HPDE6-E6E7 (cell line): ENCODE data around the gene GRP.

Experiments used
- DNase-seq: peaks from one replicate; pipeline ENCODE4 v3.0.0; 2011; ENCODE audit warnings: missing footprints; ENCODE audit errors: extremely low spot score

Gene GRP

DNA sequence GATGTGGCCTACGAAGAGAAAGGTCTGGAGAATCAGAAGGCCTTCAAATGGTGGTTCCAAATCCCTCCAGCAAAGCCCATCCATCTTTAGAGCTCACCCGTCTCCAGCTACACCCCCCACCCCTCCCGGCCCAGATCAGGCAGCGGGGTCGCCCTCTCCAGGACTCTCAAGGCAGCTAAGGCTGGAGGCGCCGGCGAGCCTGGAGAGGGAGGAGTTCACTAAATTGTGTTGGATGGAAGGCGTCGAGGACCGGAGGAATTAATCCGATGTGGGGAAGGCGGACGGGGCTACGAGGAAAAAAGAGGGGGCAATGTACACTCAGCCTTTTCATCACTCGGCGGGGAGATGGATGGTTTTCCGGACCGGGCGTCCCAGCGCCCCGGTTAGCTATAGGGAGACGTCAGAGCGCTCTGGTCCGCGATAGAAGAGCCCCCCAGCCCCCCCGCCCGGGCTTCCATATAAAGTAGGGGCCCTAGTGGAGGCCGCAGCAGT is at the start of gene GRP:
TSS of gene GRP (plus strand) at position 487 of the 492 bp plus-strand sequence. CDS start 108 bp downstream, outside the sequence.
- DNase-seq: no peak

DNA sequence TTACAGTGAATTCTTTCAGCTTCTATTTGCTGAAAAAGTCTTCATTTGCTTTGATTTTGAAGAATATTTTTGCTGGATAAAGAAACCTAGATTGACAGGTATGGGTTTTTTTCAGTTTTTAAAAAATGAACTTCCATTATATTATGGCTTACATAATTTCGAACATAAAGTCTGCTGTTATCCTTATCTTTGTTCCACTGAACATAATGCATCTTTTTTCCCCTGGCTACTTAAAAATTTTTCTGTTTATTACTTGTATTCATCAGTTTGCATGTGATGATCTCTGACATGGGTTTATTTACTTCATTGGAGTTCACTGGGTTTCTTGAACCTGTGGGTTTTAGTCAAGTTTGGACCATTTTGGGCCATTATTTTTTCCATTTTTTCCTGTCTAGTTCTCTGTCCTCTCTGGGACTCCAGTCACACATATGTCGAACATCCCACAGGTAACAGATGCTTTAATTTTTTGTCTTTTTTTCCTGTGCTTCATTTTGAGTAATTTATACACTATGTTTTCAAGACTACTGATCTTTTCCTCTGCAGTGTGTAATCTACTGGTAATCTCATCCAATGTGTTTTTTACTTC is 47.2 kb upstream of the GRP start:
- no peak for DNase-seq

DNA sequence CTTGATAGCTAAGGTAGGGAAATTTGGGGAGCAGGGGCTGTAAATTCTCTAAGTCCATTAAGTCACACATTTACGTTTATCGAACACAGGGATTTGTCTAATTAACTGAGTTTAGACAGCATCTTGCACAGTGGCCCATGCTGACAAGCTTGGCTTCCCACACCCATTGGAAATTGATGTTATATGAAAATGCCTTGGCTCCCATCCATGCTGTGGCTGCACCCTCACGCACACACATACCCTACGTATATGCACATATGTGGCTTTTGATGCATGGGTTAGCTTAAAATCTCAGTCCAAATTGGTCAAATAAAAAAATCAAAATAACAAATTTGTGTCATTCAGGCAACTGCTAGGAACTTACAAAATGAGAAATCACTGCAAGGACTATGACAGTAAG is 42.5 kb upstream of the GRP start:
- no peak for DNase-seq

DNA sequence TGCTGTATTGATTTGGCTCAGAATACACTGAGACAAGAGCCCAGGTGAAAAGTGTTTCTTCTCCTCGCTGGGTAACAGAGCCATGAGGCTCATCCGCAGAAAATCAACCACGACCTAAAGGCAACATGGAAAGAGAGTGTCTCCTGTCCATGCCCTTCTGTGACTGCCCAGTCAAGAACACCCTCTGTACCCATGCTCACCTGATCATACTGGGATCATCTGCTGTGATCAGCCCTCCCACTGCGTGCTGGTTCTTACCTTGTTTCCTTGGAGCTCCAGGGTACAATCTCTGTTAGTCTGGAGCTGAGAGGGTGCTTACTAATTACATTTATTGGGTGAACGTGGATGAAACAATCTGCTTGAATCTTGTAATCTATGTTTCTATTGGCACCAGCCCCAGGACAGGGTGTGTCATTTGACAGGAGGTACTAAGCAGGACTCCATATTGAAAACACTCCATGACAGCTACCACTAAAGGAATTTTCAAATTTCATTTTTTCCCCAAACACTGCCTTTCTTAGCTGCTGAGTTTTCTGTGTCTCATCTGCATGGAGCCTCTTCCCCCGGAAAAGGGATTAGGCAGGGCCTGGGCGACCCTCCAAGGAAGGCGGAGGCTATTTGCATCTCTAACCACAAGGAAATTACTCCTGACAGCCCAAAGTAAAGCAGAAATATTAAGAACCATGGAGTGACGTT is 39.7 kb upstream of the GRP start:
- no peak for DNase-seq

DNA sequence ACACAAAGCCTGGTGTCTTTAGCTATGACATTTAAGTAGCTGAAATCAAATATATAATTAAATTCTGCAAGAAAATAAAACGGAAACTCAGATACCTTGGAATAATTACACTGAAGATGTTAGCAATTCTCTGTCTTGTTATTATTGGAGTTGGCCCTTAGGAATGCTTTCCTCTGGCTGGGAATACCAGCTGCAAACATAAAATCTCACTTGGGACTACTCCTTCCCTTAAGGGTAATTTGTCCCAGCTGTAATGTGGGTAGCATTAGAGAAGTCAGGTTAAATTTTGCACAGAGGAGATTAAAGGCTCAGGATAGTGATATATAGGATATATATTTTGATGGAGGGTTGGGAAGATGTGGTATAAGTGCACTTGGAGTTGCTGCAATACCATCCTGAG is 37.3 kb upstream of the GRP start:
- DNase-seq: no peak

DNA sequence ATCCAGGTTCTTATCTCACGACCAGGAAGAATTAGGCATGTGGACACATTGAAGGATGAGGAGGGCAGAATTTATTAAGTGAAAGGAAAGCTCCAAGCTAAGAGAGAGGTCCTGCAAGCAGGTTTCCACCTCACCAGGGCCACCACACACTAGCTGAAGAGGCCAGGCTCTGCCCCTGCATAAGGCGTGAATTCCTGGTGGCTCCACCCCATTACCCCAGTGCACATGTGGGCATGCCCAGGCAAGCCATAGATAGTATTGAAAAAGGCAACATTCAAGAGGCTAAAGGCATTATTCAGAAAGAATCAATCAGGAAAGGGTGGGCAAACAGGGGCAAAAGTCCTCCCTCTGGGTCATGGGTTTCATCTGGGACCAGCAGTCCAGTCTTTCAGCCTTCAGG is 30.9 kb upstream of the GRP start:
- DNase-seq: no peak

DNA sequence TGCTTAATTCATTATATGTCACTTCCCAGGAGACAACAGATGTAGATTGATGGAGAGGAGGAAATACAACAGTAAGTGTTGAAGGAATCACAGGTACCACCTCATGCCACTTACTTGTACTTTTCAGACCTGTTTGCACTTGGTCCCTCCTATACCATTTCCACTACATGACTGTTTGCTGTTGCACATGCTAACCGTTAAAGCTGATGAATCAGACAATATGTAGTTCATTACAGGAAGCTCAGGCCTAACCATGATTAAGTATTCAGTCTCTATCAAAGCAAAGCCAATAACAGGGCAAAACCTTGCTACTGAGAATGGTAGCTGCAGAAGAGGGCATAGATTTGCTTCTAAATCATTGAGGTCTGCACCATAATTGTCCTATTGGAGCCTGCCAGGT is 30.2 kb upstream of the GRP start:
- DNase-seq: no peak

DNA sequence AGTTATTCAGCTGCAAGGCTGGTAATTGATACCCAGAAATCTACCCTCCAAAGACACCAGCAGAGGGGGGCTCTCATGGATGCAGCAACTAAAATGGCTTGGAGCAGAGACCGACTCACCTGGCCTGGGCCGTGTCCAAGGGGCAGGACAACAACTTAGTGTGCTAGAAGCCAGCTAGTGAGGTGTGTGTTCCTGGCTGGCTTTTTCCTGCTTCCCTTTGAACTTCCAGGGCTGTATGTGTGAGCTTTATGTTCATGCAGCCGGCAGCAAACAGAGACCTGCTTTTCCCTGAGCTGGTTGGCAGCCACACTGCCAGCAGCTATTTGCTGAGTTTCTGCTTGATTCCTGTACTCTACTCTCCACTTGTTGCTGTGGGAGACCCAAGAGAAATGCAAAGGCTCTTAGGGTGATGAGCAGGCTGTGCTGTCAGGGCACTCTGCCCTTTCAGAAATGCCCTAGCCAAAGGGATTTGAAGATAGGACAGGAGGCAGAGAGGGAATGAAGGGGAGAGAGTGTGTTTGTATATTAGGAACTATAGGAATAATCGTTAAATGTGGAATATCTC is 23.7 kb upstream of the GRP start:
- no peak for DNase-seq

DNA sequence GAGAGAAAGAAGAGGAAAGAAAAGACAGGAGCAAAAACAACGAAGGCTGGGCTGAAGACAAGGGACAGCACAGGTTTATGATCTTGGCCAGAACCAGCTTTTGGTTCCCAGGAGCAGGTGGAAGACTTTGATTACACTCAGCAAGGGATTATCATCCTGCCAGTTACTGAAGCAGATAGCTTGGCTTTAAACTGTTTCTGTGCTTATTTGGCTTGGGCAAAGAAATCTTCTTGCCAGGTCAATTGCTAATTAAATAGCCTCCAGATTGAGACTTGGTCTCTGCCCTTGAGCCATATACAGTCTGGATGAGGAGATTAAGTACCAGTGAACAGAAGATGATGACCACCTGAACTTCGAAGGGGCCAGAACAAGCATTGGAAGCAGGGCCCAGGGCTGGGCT is 22.3 kb upstream of the GRP start:
- no peak for DNase-seq

DNA sequence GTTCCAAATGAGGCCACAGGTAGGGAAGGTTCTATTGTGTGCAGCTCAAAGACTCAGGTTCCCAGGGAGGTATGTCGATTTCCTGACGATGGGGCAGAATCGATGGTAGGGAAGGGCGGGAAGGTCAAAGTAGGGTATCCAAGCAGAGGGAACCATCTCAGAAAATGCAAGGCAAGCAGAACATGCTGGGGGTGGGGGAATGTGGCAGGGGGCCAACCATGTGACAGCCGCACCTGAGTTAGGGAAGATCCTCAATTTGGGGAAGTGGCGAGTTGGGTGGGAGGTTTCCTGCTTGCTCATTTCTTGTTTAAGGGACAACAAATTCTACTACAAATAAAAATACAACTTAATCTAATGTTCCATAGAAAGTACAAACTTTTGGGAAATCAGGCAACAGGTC is 21.7 kb upstream of the GRP start:
- DNase-seq: no peak

DNA sequence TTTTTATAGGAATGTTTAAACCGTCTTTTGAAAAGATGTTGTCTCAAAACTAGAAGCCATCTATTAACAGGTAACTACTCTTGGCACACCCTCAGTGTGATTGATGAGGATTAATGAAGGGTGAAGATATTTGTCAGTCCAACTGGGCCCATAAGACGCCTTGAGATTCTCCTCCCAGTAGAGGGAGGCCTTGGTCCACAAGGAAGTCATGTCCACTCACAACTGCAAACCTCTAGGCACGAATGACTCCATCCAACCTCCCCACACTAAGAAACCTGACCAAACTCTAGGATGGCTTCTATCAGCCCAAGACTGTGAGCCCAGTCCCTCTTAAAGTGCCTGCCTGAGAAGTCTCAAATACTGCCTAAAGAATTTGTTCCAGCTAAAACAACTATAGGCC is 19.2 kb upstream of the GRP start:
- DNase-seq: no peak

DNA sequence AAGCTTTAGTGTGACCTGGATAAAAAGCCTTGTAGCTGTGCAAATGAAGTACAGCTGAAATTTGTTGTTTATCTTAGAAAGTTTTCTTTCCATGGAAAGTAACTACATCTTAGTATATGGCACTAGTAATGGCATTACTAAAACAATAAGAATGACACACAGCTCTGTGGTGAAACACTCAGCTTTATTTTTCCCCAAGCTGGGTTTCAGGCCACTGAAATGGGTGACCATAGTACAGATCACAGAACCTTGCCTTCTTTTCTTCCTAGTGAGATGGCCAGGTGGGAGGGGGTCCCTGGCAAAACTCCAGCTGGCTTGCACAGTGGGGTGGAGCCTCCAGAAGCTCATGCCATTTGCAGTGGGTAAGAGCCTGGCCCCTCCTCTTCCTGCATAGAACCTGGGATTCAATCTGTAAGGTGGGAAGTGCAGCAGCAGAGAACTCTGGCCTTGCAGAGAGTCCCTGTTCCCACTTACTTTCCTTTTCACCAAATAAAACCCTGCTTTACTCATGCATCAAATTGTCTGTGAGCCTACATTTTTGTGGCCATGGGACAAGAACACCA is 17.6 kb upstream of the GRP start:
- no peak for DNase-seq

DNA sequence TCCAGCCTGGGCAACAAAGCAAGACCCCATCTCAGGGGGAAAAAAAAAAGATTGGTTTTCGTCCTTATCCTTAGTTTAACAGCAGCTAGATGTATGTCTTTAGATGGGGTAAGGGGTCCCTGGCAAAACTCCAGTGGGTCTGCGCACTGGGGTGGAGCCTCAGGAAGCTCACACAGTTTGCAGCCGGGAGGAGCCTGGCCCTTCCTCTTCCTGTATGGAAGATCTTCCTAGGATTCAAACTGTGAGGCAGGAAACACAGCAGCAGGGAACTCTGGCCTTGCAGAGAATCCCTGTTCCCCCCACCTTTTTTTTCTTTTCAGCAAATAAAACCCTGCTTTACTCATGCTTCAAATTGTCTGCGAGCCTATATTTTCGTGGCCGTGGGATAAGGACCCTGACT is 12.5 kb upstream of the GRP start:
- no peak for DNase-seq

DNA sequence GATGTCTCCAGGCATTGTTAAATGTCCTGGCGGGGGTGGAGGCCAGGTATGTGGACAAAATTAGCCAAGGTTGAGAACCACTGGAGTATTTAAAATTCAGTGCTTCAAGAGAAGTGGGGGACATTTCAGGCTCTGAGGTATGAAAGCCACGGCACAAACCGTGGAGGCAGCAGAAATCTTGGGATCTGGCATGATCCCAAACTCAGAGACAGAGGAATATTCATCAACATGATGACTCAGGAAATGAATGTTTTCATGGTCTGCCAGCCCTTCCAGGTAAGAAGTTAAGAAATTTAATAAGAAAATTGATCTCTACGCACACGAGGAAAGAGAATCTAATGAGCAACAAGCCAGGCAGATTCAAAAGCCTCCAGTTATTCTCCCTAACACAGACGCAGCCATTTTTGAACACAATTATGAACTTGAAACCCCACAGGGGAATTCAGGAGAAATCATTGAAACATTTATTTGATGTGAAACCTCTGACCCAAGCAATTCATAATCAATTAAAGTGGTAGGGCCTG is 11.3 kb upstream of the GRP start:
- DNase-seq: no peak

DNA sequence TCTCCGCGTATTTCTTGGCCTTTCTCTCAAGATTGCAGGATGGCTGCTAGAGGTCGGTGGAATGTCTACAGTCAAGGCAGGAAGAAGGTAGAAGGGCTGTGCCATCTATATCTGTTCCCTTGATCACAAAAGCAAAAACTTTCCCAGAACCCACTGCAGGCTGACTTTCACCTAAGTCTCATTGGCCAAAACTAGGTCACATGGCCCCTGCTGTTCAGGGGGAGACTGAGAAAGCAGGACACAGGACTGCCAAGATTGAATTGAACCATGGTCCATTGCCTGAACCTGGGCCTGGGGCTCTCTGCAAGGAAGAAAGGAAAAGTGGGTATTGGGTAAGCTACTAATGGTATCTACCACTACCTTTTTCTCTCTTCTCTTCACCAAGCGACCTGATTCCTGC is 9.7 kb upstream of the GRP start:
- no peak for DNase-seq

DNA sequence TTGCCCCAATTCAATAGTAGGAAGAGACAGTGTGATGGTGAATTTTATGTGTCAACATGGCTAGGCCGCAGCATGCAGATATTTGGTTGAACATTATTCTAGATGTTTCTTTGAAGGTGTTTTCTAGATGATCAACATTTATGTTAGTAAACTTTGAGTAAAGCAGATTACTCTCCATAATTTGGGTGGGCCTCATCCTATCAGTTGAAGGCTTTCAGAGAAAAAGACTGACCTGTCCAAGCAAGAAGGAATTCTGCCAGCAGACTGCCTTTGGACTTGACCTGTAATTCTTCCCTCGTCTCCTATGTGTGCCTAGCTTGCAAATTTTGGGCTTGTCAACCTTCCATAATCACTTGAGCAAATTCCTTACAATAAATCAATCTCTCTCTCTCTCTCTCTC is 8.3 kb upstream of the GRP start:
- DNase-seq: no peak

DNA sequence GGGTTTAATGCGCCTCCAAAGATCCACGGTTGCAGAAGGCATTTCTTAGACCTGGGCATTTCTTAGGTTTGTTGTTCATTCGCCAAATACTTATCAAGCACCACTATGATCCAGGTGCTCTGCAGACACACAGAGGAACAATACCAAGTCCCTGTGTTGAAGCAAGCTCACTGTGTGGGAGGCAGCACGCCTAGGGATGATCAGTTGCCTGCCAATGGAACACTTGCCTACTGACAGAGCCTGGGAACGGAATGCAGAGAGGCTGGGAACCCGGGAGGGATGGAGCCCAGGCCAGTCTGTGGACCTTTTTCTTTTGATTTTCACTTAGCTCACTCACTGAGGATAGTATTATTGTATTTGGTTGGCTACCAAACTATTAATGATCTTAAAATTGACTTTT is 1.9 kb upstream of the GRP start:
- no peak for DNase-seq

DNA sequence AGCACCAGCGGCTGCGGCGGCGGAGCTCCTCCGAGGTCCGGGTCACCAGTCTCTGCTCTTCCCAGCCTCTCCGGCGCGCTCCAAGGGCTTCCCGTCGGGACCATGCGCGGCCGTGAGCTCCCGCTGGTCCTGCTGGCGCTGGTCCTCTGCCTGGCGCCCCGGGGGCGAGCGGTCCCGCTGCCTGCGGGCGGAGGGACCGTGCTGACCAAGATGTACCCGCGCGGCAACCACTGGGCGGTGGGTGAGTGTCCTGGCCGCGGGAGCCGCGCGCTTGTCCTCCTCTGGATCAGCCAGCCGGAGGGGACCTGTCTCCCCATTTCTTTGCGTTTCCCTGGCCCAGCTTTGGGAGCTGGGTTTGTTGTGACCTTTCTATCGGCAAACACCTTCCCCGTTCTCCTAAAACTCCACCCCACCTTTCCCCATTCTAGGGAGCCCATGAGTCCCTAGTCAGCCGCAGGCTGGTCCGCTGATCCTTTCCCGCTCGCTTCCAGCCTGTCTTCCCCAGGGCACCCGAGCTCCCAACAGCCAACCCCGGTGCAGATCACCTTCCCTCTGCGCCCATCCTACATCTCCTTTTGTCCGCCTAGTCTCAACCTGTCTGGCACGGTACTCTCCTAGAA is 316 bp downstream of the GRP start:
- DNase-seq: no peak

DNA sequence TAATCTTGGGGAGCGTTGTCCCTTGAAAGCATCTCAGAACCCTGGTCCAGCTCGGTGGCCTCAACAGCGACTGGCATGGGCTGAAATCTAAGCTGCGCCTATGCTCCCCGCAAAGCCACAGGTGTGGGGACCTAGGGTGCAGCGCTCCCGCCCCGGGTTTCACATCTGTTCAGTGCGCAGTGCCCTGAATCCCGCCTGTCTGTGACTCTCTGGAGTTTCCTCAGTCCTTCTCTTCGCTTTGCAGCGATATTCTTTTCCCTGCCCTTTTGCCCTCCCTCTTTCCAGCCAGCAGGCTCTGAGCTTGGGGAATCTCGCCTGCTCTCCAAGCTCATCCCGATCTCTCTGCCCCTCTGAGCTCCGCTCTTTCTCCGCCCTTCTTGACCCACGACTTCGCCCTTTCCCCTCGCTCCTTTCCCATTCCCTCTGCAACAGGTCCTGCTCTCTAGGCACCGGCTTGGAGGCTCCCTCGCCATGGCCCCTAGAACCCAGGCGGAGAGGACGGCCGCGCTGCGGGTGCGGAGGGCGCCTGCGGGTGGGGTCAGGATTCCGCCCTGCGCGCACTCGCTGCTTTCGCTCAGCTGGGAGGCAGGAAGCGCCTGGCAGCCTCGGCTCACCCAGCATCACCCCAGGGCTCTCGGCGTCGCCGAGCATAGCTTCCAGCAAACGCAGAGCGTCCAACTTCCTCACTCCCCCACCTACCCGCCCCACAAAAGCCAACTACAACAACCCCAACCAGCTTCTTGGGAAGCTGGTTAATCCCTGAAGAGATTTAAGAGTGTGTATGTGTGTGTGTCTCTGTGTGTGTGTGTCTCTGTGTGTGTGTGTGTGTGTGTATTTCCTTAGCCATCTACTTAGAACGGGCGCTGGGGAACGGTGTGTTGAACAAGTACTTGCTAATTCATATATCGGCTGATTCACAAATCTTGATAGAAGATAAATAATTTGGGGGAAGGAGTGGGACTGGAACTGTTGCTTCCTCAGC is 1.1 kb downstream of the GRP start:
- no peak for DNase-seq

DNA sequence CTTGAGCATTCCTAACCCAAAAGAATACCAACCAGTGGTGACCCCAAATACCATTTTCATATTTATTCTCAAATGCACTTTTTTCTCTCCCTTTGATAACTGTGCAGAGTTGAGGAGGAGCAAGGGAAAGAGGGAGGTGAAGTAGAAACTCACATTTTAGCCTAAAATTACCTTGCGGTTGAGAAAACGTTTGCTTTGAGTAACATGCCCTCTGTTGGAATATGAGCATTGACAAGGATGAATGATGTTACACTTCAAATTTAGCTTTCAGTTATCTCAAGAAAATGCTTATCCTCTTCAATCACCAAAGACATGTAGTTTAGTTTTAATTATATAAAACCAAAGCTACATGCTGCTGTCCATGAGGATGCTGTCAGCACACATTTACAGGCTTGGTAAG is 2.4 kb downstream of the GRP start:
- DNase-seq: no peak

DNA sequence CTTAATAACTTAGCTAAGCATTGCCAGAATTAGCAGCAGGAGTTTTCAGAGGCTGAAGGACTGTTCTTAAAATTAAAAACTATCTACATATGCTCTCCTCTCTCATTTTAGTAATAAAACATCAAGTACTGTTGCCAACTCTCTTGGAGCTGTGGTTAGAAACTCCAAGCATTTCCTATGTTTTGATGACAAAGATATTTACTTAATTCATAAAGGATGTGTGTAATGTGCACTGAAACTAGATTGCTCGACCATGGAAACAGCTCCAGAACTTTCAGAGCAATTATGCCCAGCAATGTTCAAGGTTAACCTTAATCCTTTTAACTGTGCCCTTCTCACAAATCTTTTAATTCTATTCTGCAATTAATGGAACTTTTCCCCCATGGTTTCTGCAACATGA is 8.4 kb downstream of the GRP start:
- DNase-seq: no peak
